Mucosa of descending colon (tissue), 3 donors: Measurements from ENCODE around the gene CRIP2. TPM values are rescaled to one million over a fixed set of nuclear protein-coding genes. Genes with fewer than 3 reads are reported as not detected.

Experiments used
- ATAC-seq: fragments of 200-7000 bp; cut with Tn5 transposase; one replicate; pipeline ENCODE4 v1.9.1; 2020; ENCODE audit warnings: mild to moderate bottlenecking, moderate library complexity
- DNase-seq, 3 donors: peaks; one replicate each; pipeline ENCODE4 v3.0.0-alpha.2; 2020
- H3K36me3 ChIP-seq: fragments of 200-600 bp; one replicate; pipeline ENCODE4 v1.8.0; 2021; ENCODE audit warnings: low read depth, mild to moderate bottlenecking
- H3K4me1 ChIP-seq: fragments of 200-600 bp; one replicate; pipeline ENCODE4 v1.8.0; 2021; ENCODE audit warnings: low read depth, mild to moderate bottlenecking
- H3K4me3 ChIP-seq: fragments of 200-600 bp; one replicate; pipeline ENCODE4 v1.8.0; 2021; ENCODE audit warnings: mild to moderate bottlenecking
- H3K9me3 ChIP-seq: fragments of 200-600 bp; one replicate; pipeline ENCODE4 v1.8.0; 2021; ENCODE audit warnings: mild to moderate bottlenecking
- CTCF ChIP-seq: fragments of 200-600 bp; IDR thresholded peaks from one replicate; pipeline ENCODE4 v1.8.0; 2022; ENCODE audit warnings: antibody characterized with exemption, mild to moderate bottlenecking
- intact Hi-C, 2 donors: fragments of 100-400 bp; cut with DNase I in 1 of 2; cut with micrococcal nuclease in 1 of 2; formaldehyde crosslinking; loops; one replicate each; pipeline versions ENCODE4 v1.11.0 to v1.11.1; 2022; cut with DNase I, micrococcal nuclease
- total RNA-seq, 3 donors: library from RNA; stranded (reverse); fragmentation: NEBNext Ultra II Directional in 2 of 3; extraction: Animal tissue kit (Norgen Biotek cat#: 25700) in 2 of 3; gene quantifications; one replicate each; pipeline versions ENCODE4 v1.2.1 to v1.2.4, GENCODE V29; 2021 to 2023
- donor health status: DM: no; HTN: no; CAD: no; lungs with moderate emphysema.
- donor health status: DM: no; HTN: no; CAD: no.
- donor health status: DM: no; HTN: yes; CAD: no.

CRIP2 gene
- total RNA-seq, 3 donors from 2014 or later: 10.0 to 41.6 (median 23.5) TPM

- peak in 1 of 3 donors; percentile 43 for DNase-seq
- H3K4me3 ChIP-seq: no peak overlapping the region
- no peaks in the 10 kb centered on the region for H3K9me3 ChIP-seq
- intact Hi-C loops: loop anchor here in 1 of 2 donors (10.0 kb wide), 1 partner anchor 80 kb away; the partner anchor contains the start of gene TMEM121
- no peak for TF ChIP-seq CTCF
- H3K36me3 ChIP-seq: no peaks in the 10 kb centered on the region
- ATAC-seq: no peak
- H3K4me1 ChIP-seq: no peaks in the 10 kb centered on the region
These were observed 29.3 kb upstream of the CRIP2 start for GRCh38 chr14:105445290-105445689.

- Histone ChIP-seq H3K4me1 (no peaks in the 10 kb centered on the region), H3K4me3 (no peak overlapping the region), H3K36me3 (no peaks in the 10 kb centered on the region), H3K9me3 (no peaks in the 10 kb centered on the region)
- ATAC-seq (no peak), DNase-seq (peak in 1 of 3 donors; percentile 36)
- no peak for TF ChIP-seq CTCF
- intact Hi-C loops: loop anchor here in 1 of 2 donors (10.0 kb wide), 1 partner anchor 79 kb away; the partner anchor contains the start of gene TMEM121
These were observed 28.4 kb upstream of the CRIP2 start for GRCh38 chr14:105445901-105446845.

GRCh38 chr14:105446971-105447370, 27.6 kb upstream of the CRIP2 start:
- Histone ChIP-seq H3K9me3 (no peaks in the 10 kb centered on the region), H3K36me3 (no peaks in the 10 kb centered on the region), H3K4me1 (no peaks in the 10 kb centered on the region), H3K4me3 (no peak overlapping the region)
- DNase-seq: peak in 1 of 3 donors; percentile 42
- intact Hi-C loops: loop anchor here in 1 of 2 donors (10.0 kb wide), 1 partner anchor 78 kb away; the partner anchor contains the start of gene TMEM121
- no peak for ATAC-seq
- TF ChIP-seq CTCF: no peak

- no peaks in the 10 kb centered on the region for H3K36me3 ChIP-seq
- no peak for ATAC-seq
- DNase-seq: peak in 1 of 3 donors; percentile 41
These were observed 26.7 kb upstream of the CRIP2 start for GRCh38 chr14:105447651-105448640.

More at GRCh38 chr14:105447651-105448640, 26.7 kb upstream of the CRIP2 start:
- Histone ChIP-seq H3K4me3 (no peak overlapping the region), H3K9me3 (no peaks in the 10 kb centered on the region), H3K4me1 (no peaks in the 10 kb centered on the region)
- intact Hi-C loops: loop anchor here in 1 of 2 donors (10.0 kb wide), 1 partner anchor 77 kb away; the partner anchor contains the start of gene TMEM121
- TF ChIP-seq CTCF: no peak
